Measurements from ENCODE around the gene NTM. TPM values are rescaled to one million over a fixed set of nuclear protein-coding genes. Genes with fewer than 3 reads are reported as not detected.

NTM gene
- polyA plus RNA-seq, 1 donor from 2014 or later = 39.4 TPM

DNA sequence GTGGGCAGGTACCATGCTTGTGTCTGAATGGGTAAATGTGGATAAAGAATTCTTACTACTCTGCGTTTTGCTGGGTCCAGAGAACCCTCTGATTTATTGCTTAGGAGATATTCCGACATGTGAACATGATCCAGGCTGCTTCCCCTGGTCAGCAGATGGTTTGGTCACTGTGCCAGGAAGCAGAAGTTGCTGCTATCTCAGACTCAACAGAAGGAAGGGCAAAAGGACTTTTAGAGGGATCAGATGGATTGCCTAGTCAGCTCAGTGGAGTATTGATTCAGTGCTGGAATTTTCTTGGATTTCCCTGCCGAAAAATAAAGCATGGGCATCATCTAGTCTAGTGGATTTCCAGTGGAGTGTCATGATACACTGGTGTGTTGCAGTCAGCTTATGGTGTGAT, 440.1 kb downstream of the NTM start:
- H3K9me2 ChIP-seq (ENCODE audit: insufficient read depth, low read length) = no peaks in the 10 kb centered on the region
- no peak overlapping the region for H3K4me2 ChIP-seq (ENCODE audit: low read length)
- no peaks in the 10 kb centered on the region for H3F3A ChIP-seq (ENCODE audit: insufficient read depth, low read length, poor library complexity, severe bottlenecking)
- no peak overlapping the region for H3K4me3 ChIP-seq (ENCODE audit: low read length)
- peak overlapping the region; percentile 77 for H3K27ac ChIP-seq (ENCODE audit: low read length)
- H2AFZ ChIP-seq (ENCODE audit: low read depth, low read length) = no peak overlapping the region
- no peaks in the 10 kb centered on the region for H3K36me3 ChIP-seq (ENCODE audit: insufficient read depth, low read length)
- peak overlapping the region; percentile 52 for H3K9ac ChIP-seq (ENCODE audit: low read length)
- H3K27me3 ChIP-seq (ENCODE audit: insufficient read depth, low read depth, low read length) = no peaks in the 10 kb centered on the region
- no peaks in the 10 kb centered on the region for H3K9me3 ChIP-seq (ENCODE audit: low read length)
- H3K79me2 ChIP-seq (replicated peaks; ENCODE audit: insufficient read depth, low read length) = no peaks in the 10 kb centered on the region
- no peaks in the 10 kb centered on the region for H4K20me1 ChIP-seq (ENCODE audit: insufficient read depth)
- no peak for TF ChIP-seq POLR2AphosphoS5 (IDR thresholded peaks at IDR 0.05)
- no peak for TF ChIP-seq RAD21 (conservative IDR thresholded peaks at IDR 0.05)
- TF ChIP-seq EZH2 (IDR thresholded peaks at IDR 0.05; ENCODE audit: borderline replicate concordance, insufficient read depth, low read length, poor library complexity, severe bottlenecking) = no peak
- no peak for TF ChIP-seq TAF1 (IDR thresholded peaks at IDR 0.05; ENCODE audit: low read depth)
- no peak for TF ChIP-seq MXI1 (conservative IDR thresholded peaks at IDR 0.05; ENCODE audit: poor library complexity, severe bottlenecking)
- TF ChIP-seq EP300 (conservative IDR thresholded peaks at IDR 0.05; ENCODE audit: poor library complexity, severe bottlenecking) = no peak
- TF ChIP-seq, protein P1, sequence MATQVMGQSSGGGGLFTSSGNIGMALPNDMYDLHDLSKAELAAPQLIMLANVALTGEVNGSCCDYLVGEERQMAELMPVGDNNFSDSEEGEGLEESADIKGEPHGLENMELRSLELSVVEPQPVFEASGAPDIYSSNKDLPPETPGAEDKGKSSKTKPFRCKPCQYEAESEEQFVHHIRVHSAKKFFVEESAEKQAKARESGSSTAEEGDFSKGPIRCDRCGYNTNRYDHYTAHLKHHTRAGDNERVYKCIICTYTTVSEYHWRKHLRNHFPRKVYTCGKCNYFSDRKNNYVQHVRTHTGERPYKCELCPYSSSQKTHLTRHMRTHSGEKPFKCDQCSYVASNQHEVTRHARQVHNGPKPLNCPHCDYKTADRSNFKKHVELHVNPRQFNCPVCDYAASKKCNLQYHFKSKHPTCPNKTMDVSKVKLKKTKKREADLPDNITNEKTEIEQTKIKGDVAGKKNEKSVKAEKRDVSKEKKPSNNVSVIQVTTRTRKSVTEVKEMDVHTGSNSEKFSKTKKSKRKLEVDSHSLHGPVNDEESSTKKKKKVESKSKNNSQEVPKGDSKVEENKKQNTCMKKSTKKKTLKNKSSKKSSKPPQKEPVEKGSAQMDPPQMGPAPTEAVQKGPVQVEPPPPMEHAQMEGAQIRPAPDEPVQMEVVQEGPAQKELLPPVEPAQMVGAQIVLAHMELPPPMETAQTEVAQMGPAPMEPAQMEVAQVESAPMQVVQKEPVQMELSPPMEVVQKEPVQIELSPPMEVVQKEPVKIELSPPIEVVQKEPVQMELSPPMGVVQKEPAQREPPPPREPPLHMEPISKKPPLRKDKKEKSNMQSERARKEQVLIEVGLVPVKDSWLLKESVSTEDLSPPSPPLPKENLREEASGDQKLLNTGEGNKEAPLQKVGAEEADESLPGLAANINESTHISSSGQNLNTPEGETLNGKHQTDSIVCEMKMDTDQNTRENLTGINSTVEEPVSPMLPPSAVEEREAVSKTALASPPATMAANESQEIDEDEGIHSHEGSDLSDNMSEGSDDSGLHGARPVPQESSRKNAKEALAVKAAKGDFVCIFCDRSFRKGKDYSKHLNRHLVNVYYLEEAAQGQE (IDR thresholded peaks at IDR 0.05; ENCODE audit: borderline replicate concordance) = no peak
- no peak for TF ChIP-seq SMC3 (conservative IDR thresholded peaks at IDR 0.05; ENCODE audit: poor library complexity)
- TF ChIP-seq, protein P2, sequence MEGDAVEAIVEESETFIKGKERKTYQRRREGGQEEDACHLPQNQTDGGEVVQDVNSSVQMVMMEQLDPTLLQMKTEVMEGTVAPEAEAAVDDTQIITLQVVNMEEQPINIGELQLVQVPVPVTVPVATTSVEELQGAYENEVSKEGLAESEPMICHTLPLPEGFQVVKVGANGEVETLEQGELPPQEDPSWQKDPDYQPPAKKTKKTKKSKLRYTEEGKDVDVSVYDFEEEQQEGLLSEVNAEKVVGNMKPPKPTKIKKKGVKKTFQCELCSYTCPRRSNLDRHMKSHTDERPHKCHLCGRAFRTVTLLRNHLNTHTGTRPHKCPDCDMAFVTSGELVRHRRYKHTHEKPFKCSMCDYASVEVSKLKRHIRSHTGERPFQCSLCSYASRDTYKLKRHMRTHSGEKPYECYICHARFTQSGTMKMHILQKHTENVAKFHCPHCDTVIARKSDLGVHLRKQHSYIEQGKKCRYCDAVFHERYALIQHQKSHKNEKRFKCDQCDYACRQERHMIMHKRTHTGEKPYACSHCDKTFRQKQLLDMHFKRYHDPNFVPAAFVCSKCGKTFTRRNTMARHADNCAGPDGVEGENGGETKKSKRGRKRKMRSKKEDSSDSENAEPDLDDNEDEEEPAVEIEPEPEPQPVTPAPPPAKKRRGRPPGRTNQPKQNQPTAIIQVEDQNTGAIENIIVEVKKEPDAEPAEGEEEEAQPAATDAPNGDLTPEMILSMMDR (IDR thresholded peaks at IDR 0.05; ENCODE audit: poor library complexity, severe bottlenecking) = no peak

DNA sequence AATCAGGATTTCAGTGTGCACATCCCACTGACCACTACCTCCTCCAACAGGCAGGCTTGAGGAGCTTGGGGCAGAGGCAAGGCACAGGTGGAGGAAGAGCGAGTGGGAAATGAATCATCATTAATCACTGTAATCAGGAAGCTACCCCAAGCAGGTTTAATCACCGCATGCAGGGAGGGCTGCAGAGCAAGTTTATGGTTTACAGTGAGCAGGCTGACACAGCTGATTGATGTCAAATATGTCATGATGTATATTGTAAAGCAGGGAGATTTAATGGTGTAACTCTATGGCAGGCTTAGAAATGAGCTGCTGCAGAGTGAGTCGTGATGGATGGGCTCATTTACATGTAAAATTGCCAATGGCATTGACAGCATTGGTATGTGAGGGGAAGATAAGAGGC, 441.0 kb downstream of the NTM start:
- TF ChIP-seq EP300 (conservative IDR thresholded peaks at IDR 0.05; ENCODE audit: poor library complexity, severe bottlenecking) (peak; percentile 98), SMC3 (conservative IDR thresholded peaks at IDR 0.05; ENCODE audit: poor library complexity) (peak; percentile 21), EZH2 (IDR thresholded peaks at IDR 0.05; ENCODE audit: borderline replicate concordance, insufficient read depth, low read length, poor library complexity, severe bottlenecking) (no peak), RAD21 (conservative IDR thresholded peaks at IDR 0.05) (peak; percentile 38), TAF1 (IDR thresholded peaks at IDR 0.05; ENCODE audit: low read depth) (no peak), MXI1 (conservative IDR thresholded peaks at IDR 0.05; ENCODE audit: poor library complexity, severe bottlenecking) (no peak), POLR2AphosphoS5 (IDR thresholded peaks at IDR 0.05) (peak; percentile 95)
- TF ChIP-seq, protein P2 (IDR thresholded peaks at IDR 0.05; ENCODE audit: poor library complexity, severe bottlenecking) = no peak
- TF ChIP-seq, protein P1 (IDR thresholded peaks at IDR 0.05; ENCODE audit: borderline replicate concordance) = no peak
- no peaks in the 10 kb centered on the region for H3K27me3 ChIP-seq (ENCODE audit: insufficient read depth, low read depth, low read length)
- H4K20me1 ChIP-seq (ENCODE audit: insufficient read depth) = no peaks in the 10 kb centered on the region
- H3K36me3 ChIP-seq (ENCODE audit: insufficient read depth, low read length) = no peaks in the 10 kb centered on the region
- H3K4me2 ChIP-seq (ENCODE audit: low read length) = peak overlapping the region; percentile 65
- H3K79me2 ChIP-seq (replicated peaks; ENCODE audit: insufficient read depth, low read length) = no peaks in the 10 kb centered on the region
- H3K4me3 ChIP-seq (ENCODE audit: low read length) = peak overlapping the region; percentile 51
- H3K9ac ChIP-seq (ENCODE audit: low read length) = peak overlapping the region; percentile 52
- H2AFZ ChIP-seq (ENCODE audit: low read depth, low read length) = no peak overlapping the region
- H3K9me2 ChIP-seq (ENCODE audit: insufficient read depth, low read length) = no peaks in the 10 kb centered on the region
- no peaks in the 10 kb centered on the region for H3F3A ChIP-seq (ENCODE audit: insufficient read depth, low read length, poor library complexity, severe bottlenecking)
- H3K27ac ChIP-seq (ENCODE audit: low read length) = peak overlapping the region; percentile 77
- H3K9me3 ChIP-seq (ENCODE audit: low read length) = no peaks in the 10 kb centered on the region

Measured in neural cell (in vitro differentiated cells).